HG03175 (cell line): ENCODE results near the gene KANK4.

Experiments used
- ATAC-seq: cut with Tn5 transposase; IDR thresholded peaks from one replicate; pipeline ENCODE4 v1.9.1; 2021; ENCODE audit warnings: mild to moderate bottlenecking, moderate library complexity; ENCODE audit not compliant: unreplicated experiment

Gene KANK4

GRCh38 chr1:62337706-62338631, 18.7 kb upstream of the KANK4 start:
- ATAC-seq, result no peak

GRCh38 chr1:62336995-62337705, 17.9 kb upstream of the KANK4 start:
- ATAC-seq, result no peak

GRCh38 chr1:62336638-62336994, 17.4 kb upstream of the KANK4 start:
- ATAC-seq, result no peak

- no peak for ATAC-seq
Observed at GRCh38 chr1:62335656-62336055, 16.4 kb upstream of the KANK4 start.

GRCh38 chr1:62334434-62334985, 15.3 kb upstream of the KANK4 start:
- ATAC-seq, result no peak

GRCh38 chr1:62333441-62333840, 14.2 kb upstream of the KANK4 start:
- ATAC-seq, result no peak

GRCh38 chr1:62327360-62328055, 8.3 kb upstream of the KANK4 start:
- ATAC-seq, result no peak

GRCh38 chr1:62325681-62326080, 6.4 kb upstream of the KANK4 start:
- ATAC-seq, result no peak

GRCh38 chr1:62325081-62325480, 5.8 kb upstream of the KANK4 start:
- ATAC-seq, result no peak

- no peak for ATAC-seq
Observed at GRCh38 chr1:62321446-62321845, 2.2 kb upstream of the KANK4 start.

- no peak for ATAC-seq
Observed at GRCh38 chr1:62318320-62318755, 896 bp downstream of the KANK4 start.

- ATAC-seq, result no peak
Observed at GRCh38 chr1:62317021-62317768, 2.0 kb downstream of the KANK4 start.

- no peak for ATAC-seq
Observed at GRCh38 chr1:62316135-62316534, 3.1 kb downstream of the KANK4 start.

GRCh38 chr1:62315387-62315786, 3.8 kb downstream of the KANK4 start:
- ATAC-seq, result no peak

- no peak for ATAC-seq
Observed at GRCh38 chr1:62314454-62315350, 4.5 kb downstream of the KANK4 start.

GRCh38 chr1:62312698-62313097, 6.5 kb downstream of the KANK4 start:
- no peak for ATAC-seq

GRCh38 chr1:62311473-62311943, 7.7 kb downstream of the KANK4 start:
- ATAC-seq, result no peak

- ATAC-seq, result no peak
Observed at GRCh38 chr1:62309906-62310305, 9.3 kb downstream of the KANK4 start.

GRCh38 chr1:62308606-62309005, 10.6 kb downstream of the KANK4 start:
- no peak for ATAC-seq
